EL (cell line): ENCODE data around the gene DAP.
"Not testable (repeated sequence)": the region's sequence is repeated elsewhere in the genome, so short reads cannot be mapped to it uniquely, and the experiment has no call there.

Source experiments
- DNase-seq: peaks from one replicate; pipeline ENCODE4 v3.0.0-alpha.2; 2016

The DAP gene

DNA sequence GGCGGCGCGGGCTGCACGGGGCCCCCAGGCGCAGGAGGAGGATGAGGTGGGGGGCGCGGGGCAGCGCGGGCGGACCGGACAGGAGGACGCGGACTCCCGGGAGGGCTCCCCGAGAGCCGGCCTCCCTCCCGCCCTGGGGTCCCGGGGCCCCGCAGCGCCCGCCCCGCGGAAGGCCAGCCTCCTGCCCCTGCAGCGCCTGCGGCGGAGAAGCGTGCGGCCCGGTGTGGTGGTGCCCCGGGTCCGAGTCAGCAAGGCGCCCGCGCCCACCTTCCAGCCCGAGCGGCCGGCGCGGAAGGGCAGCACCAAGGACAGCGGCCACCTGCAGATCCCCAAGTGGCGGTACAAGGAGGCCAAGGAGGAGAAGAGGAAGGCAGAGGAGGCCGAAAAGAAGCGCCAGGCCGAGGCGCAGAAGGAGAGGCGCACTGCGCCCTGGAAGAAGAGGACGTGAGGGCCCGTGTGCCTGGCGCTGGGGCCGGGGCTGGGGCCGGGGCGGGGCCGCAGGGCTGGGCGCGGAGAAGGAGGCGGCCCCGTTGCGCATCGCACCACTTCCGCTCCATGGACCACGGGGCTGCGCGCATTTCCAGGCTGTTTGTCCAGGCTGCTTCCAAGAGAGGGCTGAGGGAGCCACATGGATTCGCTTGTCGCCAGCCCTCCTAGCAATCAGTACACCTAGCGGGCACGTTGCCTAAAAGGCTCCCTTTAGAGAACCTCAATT lies 111.2 kb downstream of the DAP start:
- DNase-seq: no peak

- DNase-seq: no peak
Observed at GRCh38 chr5:10648806-10649665, 112.0 kb downstream of the DAP start.

- no peak for DNase-seq
Observed at GRCh38 chr5:10647640-10648039, 113.4 kb downstream of the DAP start.

DNA sequence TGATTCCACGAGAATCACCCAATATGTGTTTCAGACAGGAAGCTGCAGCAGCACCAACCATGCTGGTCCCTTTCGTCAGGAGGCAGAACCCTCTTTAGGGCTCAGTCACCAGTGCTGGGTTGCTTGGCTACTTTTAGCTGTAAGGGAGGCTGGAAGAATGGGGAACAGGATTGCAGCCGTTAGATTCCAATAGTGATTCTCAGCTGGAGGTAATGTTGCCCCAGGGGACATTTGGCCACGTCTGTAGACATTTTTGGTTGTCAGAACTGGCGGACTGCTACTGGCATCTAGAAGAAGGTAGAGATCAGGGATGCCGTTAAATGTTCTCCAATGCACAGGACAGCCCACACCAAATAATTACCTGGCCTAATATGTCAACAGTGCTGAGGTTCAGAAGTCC lies 115.4 kb downstream of the DAP start:
- DNase-seq: no peak

DNA sequence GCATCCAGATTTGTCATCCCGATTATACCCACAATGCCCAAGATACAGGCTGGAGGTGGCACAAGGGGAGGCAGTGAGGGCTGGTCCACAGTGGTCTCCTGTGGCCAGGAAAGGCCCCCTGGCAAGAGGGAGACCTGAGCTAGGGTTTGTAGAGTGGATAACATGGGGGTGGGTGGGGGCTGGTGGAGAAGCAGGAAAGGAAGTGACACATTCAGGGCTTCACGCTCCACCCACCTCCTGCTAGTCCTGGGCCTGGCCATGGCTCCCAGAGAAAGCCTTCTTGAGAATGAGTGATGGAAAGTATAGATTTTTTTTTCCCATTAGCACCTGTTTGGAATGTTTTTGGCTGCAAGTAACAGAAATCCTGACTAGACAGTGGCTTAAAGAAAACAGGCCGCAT lies 115.9 kb downstream of the DAP start:
- peak; percentile 23 for DNase-seq

DNA sequence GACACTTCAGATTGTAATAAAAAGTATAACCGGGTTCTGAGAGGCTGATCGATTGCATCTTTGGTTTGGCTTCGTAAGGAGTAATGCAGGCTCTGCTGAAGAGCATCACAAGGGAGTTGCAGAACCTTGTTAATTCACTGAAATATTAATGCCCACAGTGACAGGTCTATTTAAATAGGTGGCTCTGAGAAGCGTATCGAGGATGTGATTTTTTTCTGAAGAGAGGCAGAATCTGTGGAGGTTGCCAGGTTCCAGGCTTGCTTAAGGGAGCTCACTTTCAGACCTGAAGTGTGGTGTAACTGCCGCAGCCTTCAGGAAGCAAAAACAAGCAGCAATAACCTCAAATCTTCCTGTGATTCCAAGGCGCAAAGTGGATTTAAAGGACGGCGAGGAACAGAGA lies 116.8 kb downstream of the DAP start:
- DNase-seq: no peak

DNA sequence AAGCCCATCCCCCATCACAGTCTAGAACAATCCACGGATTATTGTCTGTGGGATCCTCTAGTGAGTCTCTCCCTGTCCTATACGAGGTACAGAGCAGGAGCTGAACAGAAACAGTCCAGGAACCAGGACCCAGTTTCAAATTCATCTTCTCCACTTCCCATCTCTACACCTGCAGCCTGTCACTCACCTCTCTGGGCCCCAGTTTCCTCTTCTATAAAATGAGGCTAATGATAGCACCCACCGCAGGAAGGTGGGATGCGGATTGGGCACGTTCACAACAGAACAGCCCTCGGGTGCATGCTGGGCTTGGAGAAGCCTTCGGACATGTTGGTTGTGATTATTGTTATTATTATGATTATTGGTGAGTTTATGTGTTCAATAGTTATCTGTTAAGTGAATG lies 118.7 kb downstream of the DAP start:
- no peak for DNase-seq

DNA sequence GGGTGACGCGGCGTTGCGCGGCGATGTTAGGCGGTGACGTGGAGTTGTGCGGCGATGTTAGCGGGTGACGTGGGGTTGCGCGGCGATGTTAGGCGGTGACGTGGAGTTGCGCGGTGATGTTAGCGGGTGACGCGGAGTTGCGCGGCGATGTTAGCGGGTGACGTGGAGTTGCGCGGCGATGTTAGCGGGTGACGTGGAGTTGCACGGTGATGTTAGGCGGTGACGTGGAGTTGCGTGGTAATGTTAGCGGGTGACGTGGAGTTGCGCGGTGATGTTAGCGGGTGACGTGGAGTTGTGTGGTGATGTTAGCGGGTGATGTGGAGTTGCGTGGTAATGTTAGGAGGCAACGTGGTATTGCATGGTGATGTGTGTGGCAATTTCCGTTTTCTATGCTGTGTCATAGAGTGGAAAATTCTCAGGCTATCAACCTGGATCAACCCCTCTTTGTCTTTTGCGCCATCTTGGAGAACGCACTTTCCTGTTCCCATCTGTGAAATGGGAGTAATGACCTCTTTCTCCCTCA lies 121.1 kb downstream of the DAP start:
- no peak for DNase-seq

DNA sequence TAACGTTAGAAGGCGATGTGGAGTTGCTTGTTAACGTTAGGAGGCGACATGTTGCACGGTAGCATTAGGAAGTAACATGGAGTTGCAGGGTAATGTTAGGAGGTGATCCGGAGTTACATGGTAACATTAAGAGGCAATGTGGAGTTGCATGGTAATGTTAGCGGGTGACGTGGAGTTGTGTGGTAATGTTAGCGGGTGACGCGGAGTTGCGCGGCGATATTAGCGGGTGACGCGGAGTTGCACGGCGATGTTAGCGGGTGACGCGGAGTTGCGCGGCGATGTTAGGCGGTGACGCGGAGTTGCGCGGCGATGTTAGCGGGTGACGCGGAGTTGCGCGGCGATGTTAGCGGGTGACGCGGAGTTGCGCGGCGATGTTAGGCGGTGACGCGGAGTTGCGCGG lies 122.3 kb downstream of the DAP start:
- DNase-seq: not testable (repeated sequence)

- DNase-seq: no peak
Observed at GRCh38 chr5:10637944-10638343, 123.1 kb downstream of the DAP start.

- no peak for DNase-seq
Observed at GRCh38 chr5:10636363-10637142, 124.5 kb downstream of the DAP start.

GRCh38 chr5:10635867-10636350 lies 125.1 kb downstream of the DAP start:
- DNase-seq: no peak

DNA sequence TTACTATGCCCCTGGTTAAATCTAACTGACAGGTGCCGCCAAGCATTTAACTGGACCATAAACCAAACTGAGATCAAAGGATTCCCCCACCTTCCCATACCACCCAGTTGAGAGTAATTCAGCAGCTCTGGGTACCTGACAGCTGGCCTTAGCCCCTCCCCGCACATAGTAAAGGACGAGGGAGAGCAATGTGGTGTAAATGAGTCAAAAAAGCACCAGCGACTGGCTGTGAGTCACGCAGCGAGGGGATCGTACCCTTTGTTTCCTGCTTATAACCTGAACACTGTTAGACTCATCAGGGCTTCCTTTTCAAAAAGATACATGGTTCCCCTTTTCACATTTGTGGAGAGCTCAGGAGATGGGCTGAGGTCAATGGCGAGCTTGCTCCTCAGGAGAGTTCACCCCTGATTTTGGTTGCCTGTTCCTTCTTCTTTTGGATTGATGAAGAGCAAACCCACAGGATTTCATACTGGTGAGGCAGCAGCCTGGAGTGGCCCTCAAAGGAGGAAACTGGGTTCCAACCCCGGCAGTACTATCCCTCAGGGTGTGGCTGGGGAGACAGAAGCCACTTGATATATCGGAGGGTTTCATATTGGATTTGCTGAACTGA lies 125.7 kb downstream of the DAP start:
- DNase-seq: peak; percentile 84

GRCh38 chr5:10634562-10634961 lies 126.5 kb downstream of the DAP start:
- DNase-seq: no peak

GRCh38 chr5:10634050-10634449 lies 127.0 kb downstream of the DAP start:
- no peak for DNase-seq

- DNase-seq: no peak
Observed at GRCh38 chr5:10633271-10634049, 127.6 kb downstream of the DAP start.

- DNase-seq: peak; percentile 79
Observed at GRCh38 chr5:10632110-10632761, 128.8 kb downstream of the DAP start.

DNA sequence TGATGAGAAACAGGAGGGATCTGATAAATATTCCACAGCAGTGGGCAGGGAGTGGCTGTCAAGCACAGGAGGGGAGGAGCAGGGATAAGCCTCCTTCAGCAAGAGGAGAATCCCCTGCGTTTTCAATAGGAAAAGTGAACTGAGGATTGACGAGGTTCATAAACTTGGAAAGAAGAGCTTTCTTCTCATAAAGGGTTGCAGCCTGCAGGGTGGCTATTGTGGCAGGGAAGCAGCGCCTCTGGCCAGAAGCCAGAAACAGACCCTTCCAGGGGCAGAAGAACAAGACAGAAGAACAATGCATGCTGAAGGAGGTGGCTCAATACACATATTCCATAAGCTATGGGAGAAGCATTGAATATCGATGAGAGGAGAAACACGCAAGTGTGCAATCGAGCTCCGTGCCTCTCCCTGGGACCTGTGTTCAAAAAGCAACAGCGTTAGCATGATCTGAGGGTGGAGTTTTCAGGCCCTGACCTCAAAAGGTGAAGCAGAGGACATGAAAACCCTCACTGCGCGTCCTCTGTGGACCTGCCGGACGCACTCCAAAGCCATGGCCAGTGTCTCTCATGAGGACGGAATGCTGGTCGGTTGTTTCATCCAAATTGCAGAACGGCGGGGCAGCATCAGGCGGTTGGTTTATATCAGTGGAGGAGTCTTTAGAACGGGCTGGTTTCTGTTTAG lies 129.6 kb downstream of the DAP start:
- DNase-seq: no peak

- DNase-seq: not testable (repeated sequence)
Observed at GRCh38 chr5:10630744-10631143, 130.3 kb downstream of the DAP start.

DNA sequence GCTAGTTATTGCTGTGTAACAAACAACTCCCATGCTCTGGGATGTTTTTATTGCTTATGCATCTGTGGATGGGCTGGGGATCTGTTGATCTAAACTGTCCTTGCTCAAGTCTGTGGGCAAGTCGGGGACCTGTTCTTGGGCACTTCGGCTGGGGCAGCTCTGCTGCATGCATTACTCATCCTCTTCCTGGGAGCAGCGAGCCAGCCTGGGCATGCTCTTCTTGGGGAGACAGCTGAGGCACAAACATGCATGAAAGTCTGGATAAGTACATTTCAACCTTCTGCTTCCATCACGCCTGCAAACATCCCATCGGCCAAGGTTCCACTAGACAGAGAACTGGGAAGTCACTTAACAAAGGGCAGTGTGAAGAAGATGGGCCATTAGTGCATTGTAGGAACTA lies 130.9 kb downstream of the DAP start:
- peak; percentile 30 for DNase-seq

DNA sequence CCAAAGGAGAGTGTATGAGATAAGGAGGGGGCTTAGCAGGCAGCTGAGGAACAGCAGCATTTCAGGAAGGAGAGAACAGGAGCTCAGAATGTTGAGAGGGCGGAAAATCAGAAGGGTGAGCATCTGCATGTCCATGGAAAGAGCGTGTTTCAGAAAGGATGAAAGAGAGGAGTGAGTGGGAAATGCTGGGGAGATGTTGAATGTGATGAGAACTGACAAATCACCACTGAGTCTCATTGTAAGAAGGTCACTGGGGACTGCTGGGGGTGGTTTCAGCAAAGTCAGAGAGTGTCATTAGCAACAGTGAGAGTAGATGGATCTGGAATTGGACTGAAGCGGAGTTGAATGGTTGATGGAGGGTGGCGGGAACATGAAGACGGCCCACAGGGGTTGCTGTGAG lies 131.4 kb downstream of the DAP start:
- DNase-seq: no peak
